ENCODE results near the gene SERTAD1.
"Not testable (repeated sequence)": the region's sequence is repeated elsewhere in the genome, so short reads cannot be mapped to it uniquely, and the experiment has no call there.

SERTAD1 gene

GRCh38 chr19:40421993-40422747, 3.6 kb downstream of the SERTAD1 start:
- no peak for DNase-seq

DNA sequence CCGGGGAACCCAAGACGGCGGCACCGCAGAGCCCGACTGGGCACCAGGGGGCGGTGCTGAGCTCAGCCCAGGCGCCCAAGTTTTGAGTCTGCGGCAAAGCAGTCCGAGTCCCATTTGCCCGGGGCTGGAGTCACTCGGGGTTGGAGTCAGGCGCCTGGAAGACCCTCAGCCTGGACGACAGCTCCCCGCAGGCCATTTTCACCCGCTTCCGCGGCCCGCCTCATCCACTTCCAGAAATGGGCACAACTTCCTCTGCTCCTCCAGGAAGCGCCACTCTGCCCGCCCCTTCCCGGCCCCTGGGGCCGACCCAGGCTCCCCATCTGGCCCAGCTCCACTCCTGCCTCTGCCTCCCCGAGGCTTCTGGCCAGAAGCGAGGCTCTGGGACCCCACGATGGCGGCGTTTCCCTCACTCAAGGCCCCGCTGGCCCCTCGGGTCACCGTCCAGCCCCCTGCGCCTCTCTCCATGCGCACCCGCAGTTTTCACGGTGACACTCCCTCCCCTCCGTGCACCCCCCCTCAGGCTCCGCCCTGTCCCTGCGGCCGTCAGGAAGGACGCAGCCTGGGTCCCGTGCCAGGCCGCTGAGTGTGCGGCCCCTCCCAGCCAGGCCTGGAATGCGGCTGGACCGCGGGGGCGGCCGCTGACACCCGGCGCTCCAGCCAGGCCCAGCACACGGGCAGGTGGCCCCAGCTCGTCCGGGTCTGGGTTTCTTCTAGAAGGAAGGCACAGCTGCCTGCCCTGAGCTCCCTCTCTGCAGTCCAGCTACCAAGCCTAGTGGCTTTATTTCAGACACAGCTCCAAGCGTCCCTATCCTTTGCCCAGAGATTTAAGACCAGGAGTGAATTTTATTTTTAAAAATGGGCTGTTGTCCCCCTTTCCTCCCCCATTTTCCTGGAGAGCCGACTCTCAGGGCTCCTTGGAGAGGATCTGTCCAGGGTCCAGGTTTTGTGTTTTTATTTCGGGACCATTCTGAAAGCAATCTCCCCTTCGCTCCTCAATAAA, 4.7 kb downstream of the SERTAD1 start:
- peak; percentile 91 for DNase-seq

DNA sequence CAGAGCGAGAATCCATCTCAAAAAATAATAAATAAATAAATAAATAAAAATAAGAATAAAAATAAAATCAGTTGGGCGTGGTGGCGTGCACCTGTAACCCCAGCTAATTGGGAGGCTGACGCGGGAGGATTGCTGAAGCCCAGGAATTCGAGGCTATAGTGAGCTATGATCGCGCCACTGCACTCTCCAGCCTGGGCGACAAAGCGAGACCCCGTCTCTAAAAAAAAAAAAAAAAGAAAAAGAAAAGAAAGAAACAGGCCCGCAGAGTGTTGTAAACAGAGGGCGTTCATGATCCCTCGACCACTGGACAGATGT, 5.4 kb downstream of the SERTAD1 start:
- no peak for DNase-seq

- no peak for DNase-seq
These were observed 6.0 kb downstream of the SERTAD1 start for GRCh38 chr19:40419780-40420179.

GRCh38 chr19:40419066-40419612, 6.7 kb downstream of the SERTAD1 start:
- no peak for DNase-seq

- DNase-seq: no peak
These were observed 7.8 kb downstream of the SERTAD1 start for GRCh38 chr19:40418040-40418439.

DNA sequence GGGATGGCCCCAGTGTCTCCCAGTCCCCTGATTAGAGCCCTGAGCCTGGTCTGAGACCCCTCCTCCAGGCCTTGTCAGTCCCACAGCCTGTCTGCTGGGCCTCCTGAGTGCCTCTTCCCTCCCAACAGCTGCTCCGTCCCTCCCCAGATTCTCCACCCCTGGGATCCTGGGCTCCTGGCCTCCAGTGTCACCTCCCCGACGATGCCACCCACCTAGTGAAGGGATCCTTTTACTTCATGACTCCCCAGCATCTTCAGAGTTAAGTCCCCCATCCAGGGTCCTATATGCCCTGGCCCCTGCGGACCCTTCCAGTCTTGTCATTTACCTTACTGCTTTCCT, 8.2 kb downstream of the SERTAD1 start:
- no peak for DNase-seq

DNA sequence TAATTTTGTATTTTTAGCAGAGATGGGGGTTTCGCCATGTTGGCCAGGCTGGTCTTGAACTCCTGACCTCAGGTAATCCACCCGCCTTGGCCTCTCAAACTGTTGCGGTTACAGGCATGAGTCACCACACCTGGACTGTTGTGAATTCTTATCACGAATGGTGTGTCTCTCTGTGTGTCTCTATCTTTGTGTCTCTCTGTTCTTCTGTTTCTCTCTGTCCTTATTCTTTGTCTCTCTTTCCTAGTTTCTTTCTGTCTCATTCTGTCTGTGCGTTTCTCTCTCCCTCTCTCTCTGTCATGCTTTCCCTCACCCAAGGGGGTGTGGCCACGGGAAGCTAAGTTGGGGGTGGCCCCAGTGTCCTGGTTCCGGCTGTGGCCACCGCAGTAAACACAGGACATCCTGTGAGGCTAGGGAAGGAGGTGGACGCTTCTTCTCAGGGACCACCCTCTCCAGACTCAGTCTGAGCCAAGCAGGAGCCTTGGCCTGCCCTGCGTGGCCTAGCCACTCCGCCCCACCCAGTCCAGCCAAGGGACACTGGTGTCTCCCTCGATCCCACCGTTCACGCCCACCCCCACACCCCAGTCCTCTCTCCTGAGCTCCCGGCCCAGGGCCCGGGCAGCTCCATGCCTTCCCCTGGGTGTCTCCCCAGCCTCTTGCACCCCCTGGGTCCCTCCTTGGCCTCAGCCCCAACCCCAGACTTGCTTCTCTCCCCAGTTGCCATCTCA, 8.7 kb downstream of the SERTAD1 start:
- DNase-seq: no peak

GRCh38 chr19:40415768-40416167, 10.0 kb downstream of the SERTAD1 start:
- no peak for DNase-seq

DNA sequence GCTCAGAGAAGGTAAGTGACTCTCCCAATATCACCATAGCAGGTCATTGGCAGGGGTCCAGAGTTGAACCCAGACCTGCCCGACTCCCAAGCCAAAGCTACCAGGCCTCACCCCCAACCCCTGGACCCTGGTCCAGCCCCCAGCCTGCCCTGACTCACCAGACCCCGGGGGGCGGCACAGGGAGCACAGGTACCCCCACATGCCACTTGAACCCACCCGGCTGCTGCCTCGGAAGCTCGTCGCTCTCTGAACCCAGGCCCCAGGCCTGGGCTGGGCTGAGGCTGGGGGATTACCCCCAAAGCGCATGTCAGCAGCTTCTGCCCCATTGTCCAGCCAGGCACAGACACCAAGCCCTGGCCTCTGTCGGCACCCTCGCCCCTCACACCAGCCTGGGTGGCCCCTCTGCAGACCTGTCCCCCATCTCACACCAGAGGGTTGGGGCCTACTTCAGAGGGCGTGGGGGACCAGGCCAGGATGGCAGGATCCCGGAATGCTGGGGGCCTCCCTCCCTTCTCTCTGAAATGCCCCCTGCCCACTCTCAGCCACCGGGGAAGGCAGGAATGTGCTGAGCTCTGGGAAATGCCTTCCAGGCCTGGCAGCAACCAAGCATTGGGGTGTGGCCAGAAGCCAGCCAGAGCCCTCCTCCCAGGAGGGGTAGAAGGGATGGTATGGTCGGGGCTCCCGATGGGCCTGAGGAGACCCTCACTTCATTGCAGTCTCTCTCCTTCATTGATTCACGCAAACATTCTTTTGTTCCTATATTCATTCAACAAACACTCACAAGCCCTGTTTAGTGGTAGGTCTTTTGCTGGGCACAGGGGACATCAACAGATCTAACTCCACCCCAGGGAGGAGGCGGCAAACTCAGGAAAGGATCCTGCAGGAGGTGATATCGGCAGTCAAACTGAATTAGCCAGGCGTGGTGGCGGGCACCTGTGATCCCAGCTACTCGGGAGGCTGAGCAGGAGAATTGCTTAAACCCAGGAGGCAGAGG, 11.0 kb downstream of the SERTAD1 start:
- no peak for DNase-seq

GRCh38 chr19:40413291-40413845, 12.4 kb downstream of the SERTAD1 start, which contains the start of gene PRX:
PRX (minus strand) TSS chr19:40413378; CDS start chr19:40407932, 5,446 bp downstream.
- no peak for DNase-seq

- DNase-seq: no peak
These were observed 12.9 kb downstream of the SERTAD1 start for GRCh38 chr19:40412866-40413265.

GRCh38 chr19:40411958-40412499, 13.8 kb downstream of the SERTAD1 start:
- no peak for DNase-seq

DNA sequence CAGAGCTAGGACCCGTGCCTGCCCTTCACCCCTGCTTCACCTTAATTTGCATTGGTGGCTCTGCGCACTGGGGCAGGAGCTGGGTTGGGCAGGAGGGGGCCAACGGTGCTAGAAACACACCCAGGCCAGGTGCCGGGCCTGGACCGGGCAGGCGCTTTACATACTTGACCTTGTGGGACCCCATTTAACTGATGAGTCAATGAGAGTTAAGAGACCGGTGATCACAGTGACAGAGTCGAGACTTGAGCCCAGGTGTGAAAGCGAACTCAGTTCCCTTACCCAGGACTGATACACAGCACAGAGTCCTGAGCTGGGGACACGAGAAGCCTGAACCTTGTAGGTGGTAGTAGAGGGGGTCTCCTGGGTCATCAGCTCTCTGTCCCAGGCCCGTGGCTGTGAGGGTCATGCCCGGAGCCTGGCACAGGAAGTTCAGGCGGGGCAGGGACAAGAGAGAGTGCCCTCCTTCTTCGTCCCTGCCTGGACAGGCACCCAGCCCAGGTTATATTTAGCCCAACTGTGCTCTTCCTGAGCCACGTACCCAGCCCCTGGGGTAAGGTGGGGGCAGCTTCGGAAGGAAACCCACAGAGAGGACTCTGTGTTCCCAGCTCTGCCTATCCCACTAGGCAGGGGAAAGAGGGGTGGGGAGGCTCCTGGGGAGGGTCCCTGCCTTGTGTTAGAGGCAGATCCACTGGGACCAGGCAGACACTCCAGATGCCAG, 14.5 kb downstream of the SERTAD1 start:
- no peak for DNase-seq

GRCh38 chr19:40410030-40410389, 15.8 kb downstream of the SERTAD1 start:
- DNase-seq: no peak

- not testable (repeated sequence) for DNase-seq
These were observed 17.2 kb downstream of the SERTAD1 start for GRCh38 chr19:40408598-40408925.

DNA sequence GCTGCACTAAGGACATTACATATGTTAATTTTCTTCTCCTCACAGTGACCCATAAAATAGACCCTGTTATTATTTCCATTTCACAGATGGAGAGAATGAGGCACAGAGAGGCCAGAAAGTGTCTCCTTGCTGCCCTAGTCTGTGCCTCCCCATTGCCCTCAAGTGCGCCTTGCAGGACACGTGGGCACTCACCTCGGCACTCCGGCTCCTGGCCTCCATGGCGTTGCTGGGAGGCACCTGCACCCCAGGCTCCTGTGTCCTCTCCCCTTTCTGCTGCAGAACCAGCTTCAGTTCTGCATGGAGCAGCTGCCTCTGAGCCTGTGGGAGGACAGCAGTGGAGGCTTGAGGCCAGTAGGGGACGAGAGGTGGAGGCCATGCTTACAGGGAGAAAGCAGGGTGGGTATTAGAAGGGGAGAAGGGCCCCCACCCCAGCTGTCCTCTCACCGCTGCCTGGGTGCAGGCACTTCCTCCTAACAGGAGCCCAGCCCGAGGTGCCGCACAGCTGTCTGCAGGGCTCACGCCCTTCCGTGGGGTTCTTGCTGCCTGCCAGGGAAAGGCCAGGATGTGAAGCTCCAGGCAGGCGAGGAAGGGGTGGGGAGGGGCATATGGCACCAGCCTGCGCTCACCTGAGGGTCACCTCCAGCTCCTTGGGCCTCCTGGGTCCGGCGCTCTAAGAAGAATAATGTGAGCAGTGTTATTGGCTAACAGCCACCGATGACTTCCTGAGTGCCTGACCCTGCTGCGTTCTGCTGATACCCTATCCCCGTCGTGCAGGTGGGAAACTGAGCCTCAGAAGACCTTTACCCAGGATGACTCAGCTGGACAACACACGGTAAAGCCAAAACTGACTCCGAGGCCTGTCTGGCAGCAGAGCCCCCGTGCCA, 17.8 kb downstream of the SERTAD1 start:
- no peak for DNase-seq

- peak; percentile 75 for DNase-seq
These were observed 22.4 kb downstream of the SERTAD1 start for GRCh38 chr19:40403262-40403984.

- no peak for DNase-seq
These were observed 25.2 kb downstream of the SERTAD1 start for GRCh38 chr19:40400559-40400958.

Data from NCI-H226 (cell line).